ENCODE measurements around the gene BTNL8. TPM values are rescaled to one million over a fixed set of nuclear protein-coding genes. Genes with fewer than 3 reads are reported as not detected.

Gene BTNL8, protein sequence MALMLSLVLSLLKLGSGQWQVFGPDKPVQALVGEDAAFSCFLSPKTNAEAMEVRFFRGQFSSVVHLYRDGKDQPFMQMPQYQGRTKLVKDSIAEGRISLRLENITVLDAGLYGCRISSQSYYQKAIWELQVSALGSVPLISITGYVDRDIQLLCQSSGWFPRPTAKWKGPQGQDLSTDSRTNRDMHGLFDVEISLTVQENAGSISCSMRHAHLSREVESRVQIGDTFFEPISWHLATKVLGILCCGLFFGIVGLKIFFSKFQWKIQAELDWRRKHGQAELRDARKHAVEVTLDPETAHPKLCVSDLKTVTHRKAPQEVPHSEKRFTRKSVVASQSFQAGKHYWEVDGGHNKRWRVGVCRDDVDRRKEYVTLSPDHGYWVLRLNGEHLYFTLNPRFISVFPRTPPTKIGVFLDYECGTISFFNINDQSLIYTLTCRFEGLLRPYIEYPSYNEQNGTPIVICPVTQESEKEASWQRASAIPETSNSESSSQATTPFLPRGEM
- polyA plus RNA-seq (2011; rRNA removed) (not detected in 2 replicates), polyA minus RNA-seq (2011; rRNA and poly(A)+ RNA removed) (not detected in 2 replicates)

DNA sequence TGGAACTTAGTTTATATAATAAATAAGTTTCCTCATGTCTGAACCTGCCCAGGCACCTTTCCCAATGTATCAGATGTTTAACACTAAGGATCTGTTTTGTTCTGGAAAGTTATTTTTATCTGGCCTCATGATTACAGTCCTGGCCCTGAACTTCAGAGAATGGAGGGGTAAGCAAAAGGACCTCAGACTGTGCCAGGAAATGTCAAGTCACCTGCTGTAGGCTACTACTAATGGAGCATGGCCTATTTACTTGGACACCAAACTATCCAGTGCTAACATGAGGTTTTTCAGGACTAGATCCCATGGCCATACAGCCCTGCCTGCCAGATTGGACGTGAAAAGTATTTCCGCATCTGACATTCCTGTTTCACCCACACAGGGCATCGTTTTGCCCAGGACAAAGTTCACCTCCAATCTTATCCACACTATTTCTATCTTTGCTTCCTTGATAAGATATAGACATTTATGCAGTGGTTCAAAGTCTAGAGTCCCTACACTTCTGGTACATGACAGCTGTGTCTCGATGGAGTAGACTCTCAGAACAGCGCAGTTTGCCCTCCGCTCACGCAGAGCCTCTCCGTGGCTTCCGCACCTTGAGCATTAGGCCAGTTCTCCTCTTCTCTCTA, at the start of gene BTNL8:
BTNL8 (plus strand) TSS at position 539 of the 626 bp plus-strand sequence. CDS start 152 bp downstream, outside the sequence.
- Histone ChIP-seq H3K27me3 (ENCODE audit: control insufficient read depth, insufficient read depth, low read length) (no peaks in the 10 kb centered on the region), H3K36me3 (ENCODE audit: control insufficient read depth, insufficient read depth, low read length) (no peaks in the 10 kb centered on the region), H3K4me3 (ENCODE audit: low read depth, low read length) (no peak within 1 kb of the TSS)
- ChIA-PET POLR2A (no interaction called here), CTCF (no interaction called here)
- TF ChIP-seq, protein P1, sequence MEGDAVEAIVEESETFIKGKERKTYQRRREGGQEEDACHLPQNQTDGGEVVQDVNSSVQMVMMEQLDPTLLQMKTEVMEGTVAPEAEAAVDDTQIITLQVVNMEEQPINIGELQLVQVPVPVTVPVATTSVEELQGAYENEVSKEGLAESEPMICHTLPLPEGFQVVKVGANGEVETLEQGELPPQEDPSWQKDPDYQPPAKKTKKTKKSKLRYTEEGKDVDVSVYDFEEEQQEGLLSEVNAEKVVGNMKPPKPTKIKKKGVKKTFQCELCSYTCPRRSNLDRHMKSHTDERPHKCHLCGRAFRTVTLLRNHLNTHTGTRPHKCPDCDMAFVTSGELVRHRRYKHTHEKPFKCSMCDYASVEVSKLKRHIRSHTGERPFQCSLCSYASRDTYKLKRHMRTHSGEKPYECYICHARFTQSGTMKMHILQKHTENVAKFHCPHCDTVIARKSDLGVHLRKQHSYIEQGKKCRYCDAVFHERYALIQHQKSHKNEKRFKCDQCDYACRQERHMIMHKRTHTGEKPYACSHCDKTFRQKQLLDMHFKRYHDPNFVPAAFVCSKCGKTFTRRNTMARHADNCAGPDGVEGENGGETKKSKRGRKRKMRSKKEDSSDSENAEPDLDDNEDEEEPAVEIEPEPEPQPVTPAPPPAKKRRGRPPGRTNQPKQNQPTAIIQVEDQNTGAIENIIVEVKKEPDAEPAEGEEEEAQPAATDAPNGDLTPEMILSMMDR (IDR thresholded peaks at IDR 0.05; ENCODE audit: insufficient read depth, low read depth, low read length) = no peak
- DNase-seq (ENCODE audit: low read depth) = no peak

DNA sequence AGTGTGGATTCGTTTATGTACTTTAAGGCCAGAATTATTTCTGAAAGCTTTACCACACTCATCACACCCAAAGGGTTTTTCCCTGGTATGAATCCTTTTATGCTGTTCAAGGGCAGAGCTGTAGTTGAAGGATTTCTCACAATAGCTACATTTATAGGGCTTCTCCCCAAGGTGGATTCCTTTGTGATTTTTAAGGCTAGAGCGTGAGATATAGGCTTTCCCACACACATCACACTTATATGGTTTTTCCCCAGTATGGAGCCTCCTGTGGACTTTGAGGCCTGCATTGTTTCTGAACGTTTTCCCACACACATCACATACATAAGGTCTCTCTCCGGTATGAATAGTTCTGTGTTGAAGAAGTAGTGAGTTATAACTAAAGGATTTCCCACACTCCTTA, 49.1 kb upstream of the BTNL8 start:
- Histone ChIP-seq H3K27me3 (ENCODE audit: control insufficient read depth, insufficient read depth, low read length) (no peaks in the 10 kb centered on the region), H3K4me3 (ENCODE audit: low read depth, low read length) (no peak overlapping the region), H3K36me3 (ENCODE audit: control insufficient read depth, insufficient read depth, low read length) (peaks cover 14% of the 10 kb centered on the region)
- no peak for DNase-seq (ENCODE audit: low read depth)
- TF ChIP-seq, protein P1 (IDR thresholded peaks at IDR 0.05; ENCODE audit: insufficient read depth, low read depth, low read length) = no peak
- CTCF ChIA-PET = interaction anchor here (0.9 kb wide), 1 partner anchor 19 kb away, joined by 5 read pairs; no protein-coding TSS in a partner anchor
- POLR2A ChIA-PET = no interaction called here

DNA sequence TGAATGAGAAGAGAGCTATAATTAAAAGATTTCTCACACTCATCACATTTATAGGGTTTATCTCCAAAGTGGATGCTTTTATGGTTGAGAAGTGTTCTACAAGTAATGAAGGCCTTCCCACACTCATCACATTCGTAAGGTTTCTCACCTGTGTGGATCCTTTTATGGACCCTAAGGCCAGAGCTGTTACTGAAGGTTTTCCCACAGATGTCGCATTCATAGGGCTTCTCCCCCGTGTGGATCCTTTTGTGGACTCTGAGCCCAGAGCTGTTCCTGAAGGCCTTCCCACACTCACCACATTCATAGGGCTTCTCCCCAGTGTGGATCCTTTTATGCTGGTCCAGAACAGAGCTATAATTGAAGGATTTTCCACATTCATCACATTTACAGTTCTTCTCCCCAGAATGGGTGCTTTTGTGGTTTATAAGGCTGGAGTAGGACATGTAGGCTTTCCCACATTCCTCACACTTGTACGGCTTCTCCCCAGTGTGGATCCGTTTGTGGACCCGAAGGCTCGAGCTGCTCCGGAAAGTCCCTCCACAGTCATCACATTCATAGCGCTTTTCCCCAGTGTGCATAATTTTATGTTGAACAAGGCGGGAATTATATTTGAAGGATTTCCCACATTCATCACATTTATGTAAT, 48.4 kb upstream of the BTNL8 start:
- TF ChIP-seq, protein P1 (IDR thresholded peaks at IDR 0.05; ENCODE audit: insufficient read depth, low read depth, low read length) = no peak
- H3K4me3 ChIP-seq (ENCODE audit: low read depth, low read length) = no peak overlapping the region
- peaks cover 14% of the 10 kb centered on the region for H3K36me3 ChIP-seq (ENCODE audit: control insufficient read depth, insufficient read depth, low read length)
- DNase-seq (ENCODE audit: low read depth) = no peak
- ChIA-PET POLR2A (no interaction called here), CTCF (no interaction called here)
- H3K27me3 ChIP-seq (ENCODE audit: control insufficient read depth, insufficient read depth, low read length) = no peaks in the 10 kb centered on the region

DNA sequence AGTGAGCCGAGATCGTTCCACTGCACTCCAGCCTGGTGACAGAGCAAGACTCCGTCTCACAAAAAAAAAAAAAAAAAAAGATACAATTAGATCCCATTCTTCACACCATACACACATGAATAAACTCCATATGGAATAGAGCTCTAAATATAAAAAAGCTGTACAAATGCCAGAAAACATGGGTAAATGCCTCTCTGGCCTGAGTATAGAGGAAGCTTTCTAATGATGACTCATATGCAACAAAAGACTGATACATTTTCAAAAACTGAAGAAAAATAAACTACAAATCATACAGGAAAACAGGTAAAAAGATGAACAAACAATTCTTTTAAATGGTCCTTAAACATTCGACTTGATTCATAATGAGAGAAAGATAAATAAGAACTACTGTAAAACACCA, 46.5 kb upstream of the BTNL8 start:
- H3K4me3 ChIP-seq (ENCODE audit: low read depth, low read length) = no peak overlapping the region
- H3K36me3 ChIP-seq (ENCODE audit: control insufficient read depth, insufficient read depth, low read length) = peaks cover 17% of the 10 kb centered on the region
- no peak for DNase-seq (ENCODE audit: low read depth)
- ChIA-PET POLR2A (no interaction called here), CTCF (no interaction called here)
- TF ChIP-seq, protein P1 (IDR thresholded peaks at IDR 0.05; ENCODE audit: insufficient read depth, low read depth, low read length) = no peak
- H3K27me3 ChIP-seq (ENCODE audit: control insufficient read depth, insufficient read depth, low read length) = no peaks in the 10 kb centered on the region

All from BJ (cell line).